Mesenchymal stem cell (in vitro differentiated cells and primary cell): ENCODE results near the gene PROSER2.

ENCODE experiments used
- DNase-seq: peaks from one replicate; pipeline ENCODE4 v3.0.0-alpha.2; 2013
- H2AFZ ChIP-seq: one replicate; pipeline ENCODE4 v1.6.1; 2013; ENCODE audit warnings: low read depth, mild to moderate bottlenecking, control low read depth, inconsistent platforms, low read length, moderate library complexity
- H2AK5ac ChIP-seq: 2 replicates; pipeline ENCODE4 v1.6.1; 2013; ENCODE audit warnings: low read length, moderate library complexity, mild to moderate bottlenecking, inconsistent platforms; ENCODE audit not compliant: severe bottlenecking
- H2BK120ac ChIP-seq: one replicate; pipeline ENCODE4 v1.6.1; 2013; ENCODE audit warnings: low read depth, mild to moderate bottlenecking, inconsistent platforms, low read length, moderate library complexity
- H2BK12ac ChIP-seq, 2 experiments: one replicate each; pipeline ENCODE4 v1.6.1; 2013; ENCODE audit warnings: inconsistent platforms in 2 of 2, low read length in 2 of 2, mild to moderate bottlenecking in 2 of 2, moderate library complexity in 2 of 2, control low read depth in 1 of 2
- H2BK15ac ChIP-seq: one replicate; pipeline ENCODE4 v1.6.1; 2013; ENCODE audit warnings: mild to moderate bottlenecking, low read depth, inconsistent platforms; ENCODE audit not compliant: poor library complexity, severe bottlenecking
- H2BK5ac ChIP-seq: 2 replicates; pipeline ENCODE4 v1.6.1; 2013; ENCODE audit warnings: low read depth, mild to moderate bottlenecking, low read length, control low read depth, inconsistent platforms; ENCODE audit not compliant: poor library complexity, severe bottlenecking
- H3K14ac ChIP-seq, 2 experiments: one replicate each; pipeline ENCODE4 v1.6.1; 2013; ENCODE audit warnings: inconsistent platforms in 2 of 2, low read length in 2 of 2, control low read depth in 1 of 2, mild to moderate bottlenecking in 1 of 2, moderate library complexity in 1 of 2
- H3K18ac ChIP-seq, 2 experiments: one replicate each; pipeline ENCODE4 v1.6.1; 2013; ENCODE audit warnings: inconsistent platforms in 2 of 2, low read length in 2 of 2, control low read depth in 1 of 2, low read depth in 1 of 2, mild to moderate bottlenecking in 1 of 2
- H3K23ac ChIP-seq, 2 experiments: one replicate each; pipeline ENCODE4 v1.6.1; 2013; ENCODE audit warnings: inconsistent platforms in 2 of 2, low read length in 2 of 2, mild to moderate bottlenecking in 2 of 2, moderate library complexity in 2 of 2, control low read depth in 1 of 2
- H3K27ac ChIP-seq: 2 replicates; pipeline ENCODE4 v1.5.1; 2013; ENCODE audit warnings: mild to moderate bottlenecking, moderate library complexity, low read length, control low read depth, inconsistent platforms; ENCODE audit not compliant: poor library complexity, severe bottlenecking
- H3K27me3 ChIP-seq, 2 experiments: 2 replicates each; pipeline versions ENCODE4 v1.6.1 to v1.7.0; 2013; ENCODE audit warnings: low read length in 2 of 2, mild to moderate bottlenecking in 2 of 2, moderate library complexity in 2 of 2, control low read depth in 1 of 2, inconsistent platforms in 1 of 2; ENCODE audit not compliant: control insufficient read depth in 1 of 2, insufficient read depth in 1 of 2
- H3K36me3 ChIP-seq, 2 experiments: 2 replicates each; pipeline versions ENCODE4 v1.6.1 to v1.7.0; 2013; ENCODE audit warnings: low read length in 2 of 2, control low read depth in 1 of 2, inconsistent platforms in 1 of 2, low read depth in 1 of 2, mild to moderate bottlenecking in 1 of 2; ENCODE audit not compliant: insufficient read depth in 2 of 2, control insufficient read depth in 1 of 2
- H3K4ac ChIP-seq, 2 experiments: one replicate each; pipeline ENCODE4 v1.6.1; 2013; ENCODE audit warnings: inconsistent platforms in 2 of 2, low read length in 2 of 2, mild to moderate bottlenecking in 2 of 2, moderate library complexity in 2 of 2, control low read depth in 1 of 2, low read depth in 1 of 2
- H3K4me1 ChIP-seq: 2 replicates; pipeline ENCODE4 v1.6.1; 2013; ENCODE audit warnings: low read depth, low read length, control low read depth; ENCODE audit not compliant: control insufficient read depth, insufficient read depth
- H3K4me2 ChIP-seq: 2 replicates; pipeline ENCODE4 v1.6.1; 2013; ENCODE audit warnings: low read length, mild to moderate bottlenecking, inconsistent platforms; ENCODE audit not compliant: poor library complexity, severe bottlenecking
- H3K4me3 ChIP-seq, 2 experiments: 2 replicates each; pipeline versions ENCODE4 v1.5.1 to v1.7.0; 2013; ENCODE audit warnings: low read length in 2 of 2, mild to moderate bottlenecking in 2 of 2, control low read depth in 1 of 2, low read depth in 1 of 2; ENCODE audit not compliant: insufficient read depth in 1 of 2
- H3K79me1 ChIP-seq: replicated peaks from 2 replicates; pipeline ENCODE4 v1.6.1; 2013; ENCODE audit warnings: mild to moderate bottlenecking, control low read depth, low read length, inconsistent platforms; ENCODE audit not compliant: poor library complexity, severe bottlenecking
- H3K9ac ChIP-seq: 2 replicates; pipeline ENCODE4 v1.7.0; 2013; ENCODE audit warnings: mild to moderate bottlenecking, low read length, moderate library complexity
- H3K9me3 ChIP-seq: 2 replicates; pipeline ENCODE4 v1.7.0; 2013; ENCODE audit warnings: mild to moderate bottlenecking, low read length; ENCODE audit not compliant: control insufficient read depth
- H4K8ac ChIP-seq: one replicate; pipeline ENCODE4 v1.6.1; 2013; ENCODE audit warnings: inconsistent platforms, mild to moderate bottlenecking, low read length, moderate library complexity
- H4K91ac ChIP-seq: one replicate; pipeline ENCODE4 v1.6.1; 2013; ENCODE audit warnings: mild to moderate bottlenecking, low read length, inconsistent platforms
- WGBS: methylation state at CpG from one replicate; pipeline ENCODE4 v1.1.7; 2013; ENCODE audit warnings: mixed read lengths; 5-methylcytosine and 5-hydroxymethylcytosine counted together

Gene PROSER2

DNA sequence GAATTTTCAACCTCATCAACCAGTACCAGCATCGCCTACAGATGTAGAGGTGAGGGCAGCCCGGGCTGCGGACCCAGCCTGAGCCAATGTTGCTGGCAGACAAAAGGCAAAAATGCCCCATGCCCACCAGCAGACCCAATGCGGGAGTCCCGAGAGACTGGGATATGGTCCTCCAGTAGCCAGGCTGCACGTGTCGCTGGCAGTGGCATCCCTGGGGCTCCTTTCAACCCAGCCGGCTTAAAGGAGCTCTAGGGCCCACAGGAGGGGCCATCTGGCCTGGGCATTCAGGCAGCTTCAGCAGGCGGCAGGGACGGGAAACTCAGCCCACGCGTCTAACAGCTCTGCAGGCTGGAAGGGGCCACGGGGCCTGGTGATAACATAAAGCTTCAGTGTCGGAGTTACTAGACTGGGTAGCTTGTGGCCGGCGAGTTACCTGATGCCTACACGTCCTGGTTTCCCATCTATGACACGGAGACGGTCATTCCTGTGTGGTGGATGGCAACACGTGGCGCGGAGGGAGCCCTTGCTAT lies 70.7 kb downstream of the PROSER2 start:
- no peak overlapping the region for H2BK5ac ChIP-seq
- 86% methylated on average over 22 of the region's 22 CpGs for WGBS
- H3K4me1 ChIP-seq = peaks cover 13% of the 10 kb centered on the region
- no peaks in the 10 kb centered on the region for H3K27me3 ChIP-seq
- no peak overlapping the region for H2BK120ac ChIP-seq
- no peak overlapping the region for H2AK5ac ChIP-seq
- H2BK15ac ChIP-seq = no peak overlapping the region
- no peak overlapping the region for H3K23ac ChIP-seq
- no peak overlapping the region for H2AFZ ChIP-seq
- no peak overlapping the region for H3K27ac ChIP-seq
- H2BK12ac ChIP-seq = no peak overlapping the region
- no peaks in the 10 kb centered on the region for H3K36me3 ChIP-seq
- H3K4me3 ChIP-seq = no peak overlapping the region
- no peak overlapping the region for H3K18ac ChIP-seq
- no peak overlapping the region for H4K8ac ChIP-seq
- H4K91ac ChIP-seq = no peak overlapping the region
- no peak overlapping the region for H3K4me2 ChIP-seq
- no peaks in the 10 kb centered on the region for H3K79me1 ChIP-seq
- H3K14ac ChIP-seq = no peak overlapping the region
- no peaks in the 10 kb centered on the region for H3K9me3 ChIP-seq
- no peak overlapping the region for H3K4ac ChIP-seq
- no peak overlapping the region for H3K9ac ChIP-seq
- DNase-seq = no peak

- no peak overlapping the region for H2AK5ac ChIP-seq
- H2BK12ac ChIP-seq = no peak overlapping the region
- H3K27ac ChIP-seq = no peak overlapping the region
- no peak overlapping the region for H2BK5ac ChIP-seq
- H3K14ac ChIP-seq = peak overlapping the region in 1 of 2 experiments; percentile 77
- no peak overlapping the region for H2AFZ ChIP-seq
- peaks cover 19% of the 10 kb centered on the region for H3K4me1 ChIP-seq
- no peaks in the 10 kb centered on the region for H3K9me3 ChIP-seq
- H3K23ac ChIP-seq = no peak overlapping the region
- H3K4me2 ChIP-seq = no peak overlapping the region
- DNase-seq = no peak
- WGBS = 95% methylated on average over 47 of the region's 47 CpGs
- peak overlapping the region; percentile 28 for H4K91ac ChIP-seq
- H3K9ac ChIP-seq = no peak overlapping the region
- H3K18ac ChIP-seq = no peak overlapping the region
- H3K4ac ChIP-seq = no peak overlapping the region
- H2BK120ac ChIP-seq = no peak overlapping the region
- H3K79me1 ChIP-seq = no peaks in the 10 kb centered on the region
- no peak overlapping the region for H2BK15ac ChIP-seq
- H3K27me3 ChIP-seq = no peaks in the 10 kb centered on the region
- no peaks in the 10 kb centered on the region for H3K36me3 ChIP-seq
- no peak overlapping the region for H4K8ac ChIP-seq
- H3K4me3 ChIP-seq = no peak overlapping the region
Observed at GRCh38 chr10:11894381-11895107, 71.4 kb downstream of the PROSER2 start.

DNA sequence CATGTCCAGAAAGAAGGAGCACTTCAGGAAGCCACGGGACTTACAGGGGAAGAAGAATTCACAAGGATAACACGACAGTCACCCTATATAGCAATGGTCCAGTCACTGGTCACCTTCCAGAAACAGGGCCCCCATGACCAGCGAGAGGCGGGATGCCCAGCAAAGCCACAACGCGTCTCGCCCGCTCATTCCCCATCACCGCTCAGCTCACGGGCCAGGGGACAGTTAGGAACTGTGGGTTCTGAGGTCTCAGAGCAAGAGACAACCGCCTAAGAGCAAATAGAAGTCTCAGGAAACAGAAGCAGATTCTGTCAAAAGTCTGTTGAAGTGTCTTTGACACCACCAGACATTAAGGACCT lies 71.9 kb downstream of the PROSER2 start:
- Histone ChIP-seq H3K27me3 (no peaks in the 10 kb centered on the region), H2BK12ac (no peak overlapping the region), H4K8ac (no peak overlapping the region), H3K4me3 (no peak overlapping the region), H3K9ac (no peak overlapping the region), H4K91ac (no peak overlapping the region), H3K4me1 (peaks cover 19% of the 10 kb centered on the region), H3K4me2 (no peak overlapping the region), H3K23ac (no peak overlapping the region), H3K4ac (no peak overlapping the region), H2BK15ac (no peak overlapping the region), H3K79me1 (no peaks in the 10 kb centered on the region), H3K9me3 (no peaks in the 10 kb centered on the region), H3K36me3 (no peaks in the 10 kb centered on the region), H3K27ac (no peak overlapping the region), H3K18ac (no peak overlapping the region), H3K14ac (no peak overlapping the region), H2AFZ (no peak overlapping the region), H2BK120ac (no peak overlapping the region), H2BK5ac (no peak overlapping the region), H2AK5ac (no peak overlapping the region)
- DNase-seq = no peak
- 96% methylated on average over 11 of the region's 11 CpGs for WGBS

DNA sequence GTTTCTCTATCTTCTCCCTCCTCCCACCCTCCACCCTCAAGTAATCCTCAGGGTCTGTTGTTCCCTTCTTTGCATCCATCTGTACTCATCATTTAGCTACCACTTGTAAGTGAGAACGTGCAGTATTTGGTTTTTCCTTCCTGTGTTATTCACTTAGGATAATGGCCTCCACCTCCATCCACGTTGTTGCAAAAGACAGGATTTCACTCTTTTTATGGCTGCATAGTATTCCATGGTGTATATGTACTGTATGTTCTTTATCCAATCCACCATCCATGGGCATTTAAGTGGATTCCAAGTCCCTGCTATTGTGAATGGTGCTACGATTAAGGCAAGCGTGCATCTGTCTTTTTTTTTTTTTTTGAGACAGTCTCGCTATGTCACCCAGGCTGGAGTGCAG lies 72.4 kb downstream of the PROSER2 start:
- 99% methylated on average over 5 of the region's 5 CpGs for WGBS

More for the DNA sequence above, 72.4 kb downstream of the PROSER2 start:
- no peak overlapping the region for H3K9ac ChIP-seq
- no peak for DNase-seq
- H2BK5ac ChIP-seq = no peak overlapping the region
- H3K23ac ChIP-seq = no peak overlapping the region
- no peaks in the 10 kb centered on the region for H3K27me3 ChIP-seq
- H3K14ac ChIP-seq = no peak overlapping the region
- H2AFZ ChIP-seq = no peak overlapping the region
- H3K4me1 ChIP-seq = peaks cover 21% of the 10 kb centered on the region
- no peaks in the 10 kb centered on the region for H3K36me3 ChIP-seq
- no peak overlapping the region for H2BK15ac ChIP-seq
- H3K4me2 ChIP-seq = no peak overlapping the region
- H2BK120ac ChIP-seq = no peak overlapping the region
- no peak overlapping the region for H4K91ac ChIP-seq
- no peak overlapping the region for H3K4ac ChIP-seq
- no peak overlapping the region for H2AK5ac ChIP-seq
- H3K18ac ChIP-seq = no peak overlapping the region
- no peaks in the 10 kb centered on the region for H3K9me3 ChIP-seq
- H3K79me1 ChIP-seq = no peaks in the 10 kb centered on the region
- H3K4me3 ChIP-seq = no peak overlapping the region
- H2BK12ac ChIP-seq = no peak overlapping the region
- no peak overlapping the region for H3K27ac ChIP-seq
- no peak overlapping the region for H4K8ac ChIP-seq
